HepG2 (cell line): ENCODE measurements around the gene TGM6. TPM values are rescaled to one million over a fixed set of nuclear protein-coding genes. Genes with fewer than 3 reads are reported as not detected.

Experiments
- ATAC-seq: fragments of 200-7000 bp; cut with Tn5 transposase; 3 replicates; pipeline ENCODE4 v1.9.1; 2020; ENCODE audit warnings: mild to moderate bottlenecking, moderate library complexity
- BruUV-seq: library from RNA; stranded (reverse); fragments of 400-500 nt; replicated peaks from 2 replicates; lab custom pipeline; 2021; lab: Mats Ljungman, UMichigan
- CTCF ChIA-PET: fragments of 300-600 bp; formaldehyde crosslinking; extraction: SDS; loops from one replicate; lab custom pipeline; 2021; ENCODE audit warnings: low total read pairs, inconsistent platforms, low intra/inter-chr PET ratio; lab: Yijun Ruan, JAX
- POLR2A ChIA-PET: fragments of 350-600 bp; sonication (Branson Sonifier 250); formaldehyde crosslinking; loops from one replicate; lab custom pipeline; 2020; ENCODE audit warnings: antibody characterized with exemption, inconsistent platforms; lab: Yijun Ruan, JAX
- DNase-seq: peaks from one replicate; pipeline ENCODE4 v3.0.0-alpha.2; 2015; ENCODE audit warnings: low spot score
- FAIRE-seq: peaks from 3 replicates; lab custom pipeline; 2011; peaks lifted over from hg19 to GRCh38; lab: Jason Lieb, UNC
- H2AFZ ChIP-seq: one replicate; pipeline ENCODE4 v1.6.1; 2011; ENCODE audit warnings: low read length, inconsistent platforms
- H3K27ac ChIP-seq: fragments of 300-600 bp; 3 replicates; pipeline ENCODE4 v1.8.0; 2011; ENCODE audit warnings: mixed run types, mild to moderate bottlenecking, mixed read lengths, low read length, inconsistent platforms; ENCODE audit not compliant: insufficient read depth; ENCODE audit errors: extremely low read length
- H3K27me3 ChIP-seq, 2 experiments: fragments of 200-600 bp in 1 of 2; 2 replicates in 1 of 2; 3 replicates in 1 of 2; pipeline versions ENCODE4 v1.6.0 to v1.8.0; 2011; ENCODE audit warnings: low read length in 2 of 2, mild to moderate bottlenecking in 2 of 2, moderate library complexity in 2 of 2, inconsistent platforms in 1 of 2; ENCODE audit not compliant: insufficient read depth in 2 of 2, control insufficient read depth in 1 of 2
- H3K36me3 ChIP-seq, 2 experiments: fragments of 200-600 bp in 1 of 2; replicated peaks in 1 of 2; 2 replicates in 1 of 2; 3 replicates in 1 of 2; pipeline versions ENCODE4 v1.5.1 to v1.8.0; 2011; ENCODE audit warnings: low read length in 2 of 2, inconsistent platforms in 1 of 2; ENCODE audit not compliant: insufficient read depth in 2 of 2, control insufficient read depth in 1 of 2
- H3K4me1 ChIP-seq: 2 replicates; pipeline ENCODE4 v1.5.1; 2012; ENCODE audit warnings: low read length, inconsistent platforms; ENCODE audit not compliant: insufficient read depth
- H3K4me2 ChIP-seq: 2 replicates; pipeline ENCODE4 v1.6.0; 2011; ENCODE audit warnings: low read depth, low read length, inconsistent platforms
- H3K4me3 ChIP-seq, 3 experiments: fragments of 200-600 bp in 1 of 3; sonication (generic), shearing (Covaris generic) in 1 of 3; replicated peaks in 1 of 3; 2 replicates each; pipeline ENCODE4 v1.5.1; 2011 to 2016; ENCODE audit warnings: low read length in 3 of 3, inconsistent platforms in 2 of 3, low read depth in 2 of 3, mild to moderate bottlenecking in 2 of 3, control low read depth in 1 of 3, mixed read lengths in 1 of 3; ENCODE audit not compliant: insufficient read depth in 1 of 3
- H3K79me2 ChIP-seq: one replicate; pipeline ENCODE4 v1.6.1; 2011; ENCODE audit warnings: low read length, inconsistent platforms; ENCODE audit not compliant: insufficient read depth
- H3K9ac ChIP-seq: 2 replicates; pipeline ENCODE4 v1.6.0; 2011; ENCODE audit warnings: mild to moderate bottlenecking, low read depth, low read length, inconsistent platforms; ENCODE audit not compliant: insufficient read depth
- H3K9me3 ChIP-seq: 2 replicates; pipeline ENCODE4 v1.5.1; 2012; ENCODE audit warnings: mild to moderate bottlenecking, low read length
- H4K20me1 ChIP-seq: 2 replicates; pipeline ENCODE4 v1.6.0; 2011; ENCODE audit warnings: inconsistent platforms, mild to moderate bottlenecking, low read length, moderate library complexity; ENCODE audit not compliant: insufficient read depth
- EED ChIP-seq: sonication (generic); formaldehyde crosslinking; IDR thresholded peaks from 2 replicates; pipeline ENCODE4 v1.5.0; 2020; ENCODE audit warnings: mild to moderate bottlenecking, missing genetic modification reagents
- FOXK2 ChIP-seq: fragments of 450-650 bp; IDR thresholded peaks from 2 replicates; pipeline ENCODE4 v1.6.1; 2016
- HMGA1 ChIP-seq: sonication (generic); formaldehyde crosslinking; conservative IDR thresholded peaks from 2 replicates; pipeline ENCODE4 v1.4.0; 2020; ENCODE audit warnings: missing genetic modification reagents
- HOXA3 ChIP-seq: sonication (generic); formaldehyde crosslinking; IDR thresholded peaks from 2 replicates; pipeline ENCODE4 v1.5.0; 2020; ENCODE audit warnings: missing genetic modification reagents
- ISX ChIP-seq: sonication (generic); formaldehyde crosslinking; conservative IDR thresholded peaks from 2 replicates; pipeline ENCODE4 v1.5.0; 2020; ENCODE audit warnings: missing genetic modification reagents
- KDM2A ChIP-seq: sonication (generic); formaldehyde crosslinking; IDR thresholded peaks from 2 replicates; pipeline ENCODE4 v1.4.0; 2020; ENCODE audit warnings: low read depth, missing genetic modification reagents, borderline replicate concordance
- KDM5A ChIP-seq: fragments of 200-600 bp; sonication (generic); IDR thresholded peaks from 2 replicates; pipeline ENCODE4 v1.7.0; 2018; ENCODE audit warnings: antibody characterized with exemption, mild to moderate bottlenecking, low read length, borderline replicate concordance
- NCOA1 ChIP-seq: sonication (generic); formaldehyde crosslinking; IDR thresholded peaks from 2 replicates; pipeline ENCODE4 v1.9.0; 2021; ENCODE audit warnings: missing genetic modification reagents
- NR2F6 ChIP-seq, 2 experiments: IDR thresholded peaks; 2 replicates each; pipeline ENCODE4 v1.6.1; 2016; ENCODE audit warnings: antibody characterized with exemption in 1 of 2, mild to moderate bottlenecking in 1 of 2
- REPIN1 ChIP-seq: sonication (generic); formaldehyde crosslinking; IDR thresholded peaks from 2 replicates; pipeline ENCODE4 v1.8.0; 2022; ENCODE audit warnings: missing genetic modification reagents, low read depth, mild to moderate bottlenecking, borderline replicate concordance
- RNF219 ChIP-seq: sonication (generic); formaldehyde crosslinking; IDR thresholded peaks from 2 replicates; pipeline ENCODE4 v1.5.0; 2020; ENCODE audit warnings: mild to moderate bottlenecking, missing genetic modification reagents
- SMAD3 ChIP-seq: sonication (generic); formaldehyde crosslinking; IDR thresholded peaks from 2 replicates; pipeline ENCODE4 v1.4.0; 2020; ENCODE audit warnings: missing genetic modification reagents
- SP140L ChIP-seq: sonication (generic); formaldehyde crosslinking; IDR thresholded peaks from 2 replicates; pipeline ENCODE4 v1.4.0; 2020; ENCODE audit warnings: missing genetic modification reagents, borderline replicate concordance
- TAF15 ChIP-seq: fragments of 200-400 bp; formaldehyde crosslinking; IDR thresholded peaks from one replicate; pipeline ENCODE4 v1.6.1; 2018; ENCODE audit warnings: mild to moderate bottlenecking, low read depth, low read length; ENCODE audit not compliant: poor library complexity, severe bottlenecking
- ZNF598 ChIP-seq: sonication (generic); formaldehyde crosslinking; IDR thresholded peaks from 2 replicates; pipeline ENCODE4 v1.5.1; 2020; ENCODE audit warnings: mild to moderate bottlenecking, missing genetic modification reagents, borderline replicate concordance
- ZNF639 ChIP-seq: conservative IDR thresholded peaks from 2 replicates; pipeline ENCODE4 v1.6.1; 2018; ENCODE audit warnings: missing genetic modification reagents
- ZNF720 ChIP-seq: sonication (generic); formaldehyde crosslinking; IDR thresholded peaks from 2 replicates; pipeline ENCODE4 v1.4.0; 2020; ENCODE audit warnings: missing genetic modification reagents
- ZNF75D ChIP-seq: sonication (generic); formaldehyde crosslinking; IDR thresholded peaks from 2 replicates; pipeline ENCODE4 v1.8.1; 2023; ENCODE audit warnings: missing genetic modification reagents, mild to moderate bottlenecking, borderline replicate concordance
- ZNF766 ChIP-seq: sonication (generic); formaldehyde crosslinking; IDR thresholded peaks from 2 replicates; pipeline ENCODE4 v1.5.0; 2020; ENCODE audit warnings: missing genetic modification reagents, borderline replicate concordance
- ZNF788 ChIP-seq: sonication (generic); formaldehyde crosslinking; IDR thresholded peaks from 2 replicates; pipeline ENCODE4 v1.5.0; 2020; ENCODE audit warnings: mild to moderate bottlenecking, missing genetic modification reagents, borderline replicate concordance
- WGBS: methylation state at CpG from one replicate; pipeline ENCODE4 v1.1.6; 2017; ENCODE audit warnings: low lambda C conversion rate; 5-methylcytosine and 5-hydroxymethylcytosine counted together
- in situ Hi-C: cut with HindIII; loops from 2 replicates; pipeline ENCODE4 v1.10.0; 2017; ENCODE audit warnings: low pct_unique_long_range_greater_than_20kb; ENCODE audit not compliant: extremely low pct_ligation_motif_present
- intact Hi-C: fragments of 100-400 bp; cut with micrococcal nuclease; formaldehyde crosslinking; loops from one replicate; pipeline ENCODE4 v1.10.0; 2022; ENCODE audit not compliant: unreplicated experiment
- polyA plus RNA-seq, 8 experiments: library from polyadenylated mRNA; depleted of rRNA in 3 of 8; stranded (reverse) in 7 of 8; unstranded in 1 of 8; fragments of >200 nt; fragmentation: Illumina TruSeq in 4 of 8; extraction: Trizol in 4 of 8; gene quantifications; 2 replicates each; pipeline versions ENCODE4 v1.2.1 to v1.2.3, GENCODE V29; 2011 to 2016; ENCODE audit warnings: low read depth in 4 of 8, missing spikeins in 1 of 8, mixed read lengths in 1 of 8; ENCODE audit not compliant: insufficient read depth in 1 of 8
- total RNA-seq, 5 experiments: library from RNA; depleted of rRNA; stranded (reverse); fragments of >200 nt; fragmentation: Illumina TruSeq; extraction: Trizol; gene quantifications; 2 replicates each; pipeline ENCODE4 v1.2.3, GENCODE V29; 2016; ENCODE audit warnings: low read depth in 1 of 5

Gene TGM6
- total and polyA plus RNA-seq, 2 of the 13 experiments (the other 11 are each of a cell fraction or from before 2014, with no cell fraction given), result not detected

GRCh38 chr20:2382833-2383232, 2.1 kb downstream of the TGM6 start:
- 72% methylated on average over 2 of the region's 2 CpGs for WGBS
- no peaks in the 10 kb centered on the region for H3K4me1 ChIP-seq
- no peak overlapping the region for H3K4me3 ChIP-seq
- peaks cover 8% of the 10 kb centered on the region for H3K9me3 ChIP-seq
- BruUV-seq, result no TSS peak
- no peaks in the 10 kb centered on the region for H3K36me3 ChIP-seq
- ChIA-PET POLR2A (no interaction called here), CTCF (no interaction called here)
- no peak for FAIRE-seq
- H3K27me3 ChIP-seq, result peaks cover 3 to 6% of the 10 kb centered on the region in 2 experiments; a peak in 3 of 5 replicates
- intact Hi-C loops, result no loop called here
- no peak overlapping the region for H3K9ac ChIP-seq
- no peak overlapping the region for H2AFZ ChIP-seq
- no peak for ATAC-seq
- no peaks in the 10 kb centered on the region for H3K79me2 ChIP-seq
- TF ChIP-seq HOXA3 (CRISPR knock-in tag) (no peak), KDM5A (no peak), FOXK2 (no peak), TAF15 (no peak), SP140L (no peak), HMGA1 (CRISPR knock-in tag) (no peak), REPIN1 (no peak), RNF219 (CRISPR knock-in tag) (no peak), KDM2A (CRISPR knock-in tag) (no peak), ZNF720 (CRISPR knock-in tag) (no peak), NR2F6 (IDR thresholded peaks at IDR 0.05) (no peak), NR2F6 (CRISPR knock-in tag; IDR thresholded peaks at IDR 0.05) (no peak), ZNF788 (CRISPR knock-in tag) (no peak), EED (CRISPR knock-in tag) (no peak), NCOA1 (CRISPR knock-in tag) (no peak), ISX (CRISPR knock-in tag) (no peak), ZNF766 (no peak), ZNF639 (CRISPR knock-in tag) (no peak), ZNF75D (no peak), ZNF598 (CRISPR knock-in tag) (no peak), SMAD3 (CRISPR knock-in tag) (no peak)
- no peaks in the 10 kb centered on the region for H4K20me1 ChIP-seq
- no peak for DNase-seq
- H3K27ac ChIP-seq, result no peak overlapping the region
- in situ Hi-C loops, result no loop called here
- H3K4me2 ChIP-seq, result no peak overlapping the region
